ENCODE results near the gene ADCY2.
A peak's percentile ranks its signal among the peaks of the same experiment; 100 is the strongest.

GRCh38 chr5:7762267-7762666 is 366.3 kb downstream of the ADCY2 start:
- TF ChIP-seq CTCF (IDR thresholded peaks at IDR 0.05) (peak in 1 of 6 experiments; percentile 17), POLR2A (IDR thresholded peaks at IDR 0.05) (no peak)
